T follicular helper cell (primary cell): ENCODE data around the gene FSHB.
A peak's percentile ranks its signal among the peaks of the same experiment; 100 is the strongest.
"Not testable (repeated sequence)": the region's sequence is repeated elsewhere in the genome, so short reads cannot be mapped to it uniquely, and the experiment has no call there.

ENCODE experiments used
- DNase-seq: peaks from one replicate; pipeline ENCODE4 v3.0.0-alpha.2; 2020; ENCODE audit warnings: low read depth
- total RNA-seq, 2 experiments: gene quantifications; one replicate each; lab custom pipeline; 2026; lab: John Stamatoyannopoulos, UW

Gene FSHB
- 0 reads per million in 2 experiments for total RNA-seq

DNA sequence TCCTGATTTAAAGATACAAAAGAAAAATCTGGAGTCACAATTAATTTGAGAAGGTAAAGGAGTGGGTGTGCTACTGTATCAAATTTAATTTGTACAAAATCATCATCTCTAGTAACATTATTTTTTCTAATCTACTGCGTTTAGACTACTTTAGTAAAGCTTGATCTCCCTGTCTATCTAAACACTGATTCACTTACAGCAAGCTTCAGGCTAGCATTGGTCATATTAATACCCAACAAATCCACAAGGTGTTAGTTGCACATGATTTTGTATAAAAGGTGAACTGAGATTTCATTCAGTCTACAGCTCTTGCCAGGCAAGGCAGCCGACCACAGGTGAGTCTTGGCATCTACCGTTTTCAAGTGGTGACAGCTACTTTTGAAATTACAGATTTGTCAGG lies at the start of gene FSHB:
Gene FSHB (plus strand): TSS at position 301 of the 400 bp plus-strand sequence. CDS start 889 bp downstream, outside the sequence.
- no peak for DNase-seq

GRCh38 chr11:30186748-30187147 lies 44.1 kb upstream of the FSHB start:
- no peak for DNase-seq

GRCh38 chr11:30192620-30193019 lies 38.2 kb upstream of the FSHB start:
- DNase-seq = no peak

- peak; percentile 15 for DNase-seq
These were observed 34.2 kb upstream of the FSHB start for GRCh38 chr11:30196400-30197206.

GRCh38 chr11:30197869-30198268 lies 32.9 kb upstream of the FSHB start:
- DNase-seq = no peak

GRCh38 chr11:30202989-30203388 lies 27.8 kb upstream of the FSHB start:
- DNase-seq = not testable (repeated sequence)

DNA sequence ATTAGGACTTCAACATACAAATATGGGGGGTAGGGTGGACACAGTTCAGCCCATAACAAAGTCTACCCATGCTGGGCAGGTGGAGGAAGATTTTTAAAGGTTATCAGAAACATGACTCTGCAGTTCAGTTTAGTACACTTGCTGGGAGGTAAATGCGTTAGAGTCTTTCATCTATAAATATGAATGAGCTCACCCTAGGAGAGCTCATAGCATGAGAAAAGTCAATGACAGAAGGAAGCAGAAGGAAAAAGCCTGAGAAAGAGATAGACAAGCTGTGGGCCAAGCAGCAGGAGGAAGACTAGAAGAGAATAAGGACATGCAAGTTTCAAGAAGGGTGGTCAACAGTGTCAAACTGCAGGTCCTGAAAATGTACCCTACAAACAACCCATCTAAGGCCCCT lies 27.0 kb upstream of the FSHB start:
- DNase-seq = no peak

DNA sequence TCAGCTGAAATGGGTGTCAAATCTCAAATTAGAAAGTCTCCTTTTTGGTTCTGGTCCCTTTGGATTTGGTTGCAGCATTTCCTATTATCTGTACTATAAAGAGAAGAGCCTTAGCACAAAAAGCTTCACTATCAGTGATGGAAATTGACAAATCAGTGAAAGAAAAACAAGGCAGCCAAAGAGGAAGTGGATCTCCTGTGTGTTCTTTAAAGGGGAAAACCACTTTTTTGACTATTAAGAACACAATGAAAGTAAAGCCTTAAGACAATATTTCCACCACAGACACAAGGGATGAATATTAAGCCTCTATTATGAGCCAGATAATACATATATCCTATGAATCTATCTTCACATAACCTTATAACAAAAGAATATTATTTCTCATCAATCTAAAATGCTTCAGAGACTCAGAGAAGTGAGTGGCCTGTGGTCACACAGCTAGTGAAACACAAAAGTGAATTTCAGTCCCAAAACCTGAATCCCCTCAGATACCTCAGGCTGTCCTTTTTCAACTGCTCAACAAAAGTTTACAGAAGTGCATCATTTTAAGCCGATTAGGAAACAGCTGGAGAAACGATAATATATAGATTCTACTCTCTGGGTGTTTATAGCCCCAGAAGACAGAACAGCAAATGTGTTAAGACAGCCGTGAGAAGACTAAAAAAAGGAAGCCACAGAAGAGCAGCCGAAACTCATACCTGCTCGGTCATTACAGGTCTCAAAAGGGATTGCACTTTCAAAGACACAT lies 24.4 kb upstream of the FSHB start:
- DNase-seq = no peak

DNA sequence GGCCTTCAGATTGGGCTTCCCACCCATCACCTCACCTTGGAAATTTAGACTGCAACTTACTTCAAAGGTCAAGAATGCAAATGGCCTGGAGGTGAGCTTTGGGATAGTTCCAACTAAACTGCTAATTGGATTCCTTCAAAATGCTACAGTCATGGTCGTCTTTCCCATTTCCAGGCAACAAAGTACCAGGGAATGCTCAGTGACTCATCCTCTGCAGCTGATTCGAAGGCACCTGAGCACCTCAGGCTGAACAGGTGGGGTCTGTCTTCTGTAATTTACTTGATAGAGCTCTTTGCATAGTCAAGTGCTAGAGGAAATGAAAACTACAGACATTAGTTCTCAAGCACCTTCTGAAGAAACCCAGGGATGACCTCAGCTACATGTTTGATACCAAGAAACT lies 20.5 kb upstream of the FSHB start:
- no peak for DNase-seq

- DNase-seq = no peak
These were observed 14.3 kb upstream of the FSHB start for GRCh38 chr11:30216534-30216933.

- no peak for DNase-seq
These were observed 12.5 kb upstream of the FSHB start for GRCh38 chr11:30218278-30218677.

DNA sequence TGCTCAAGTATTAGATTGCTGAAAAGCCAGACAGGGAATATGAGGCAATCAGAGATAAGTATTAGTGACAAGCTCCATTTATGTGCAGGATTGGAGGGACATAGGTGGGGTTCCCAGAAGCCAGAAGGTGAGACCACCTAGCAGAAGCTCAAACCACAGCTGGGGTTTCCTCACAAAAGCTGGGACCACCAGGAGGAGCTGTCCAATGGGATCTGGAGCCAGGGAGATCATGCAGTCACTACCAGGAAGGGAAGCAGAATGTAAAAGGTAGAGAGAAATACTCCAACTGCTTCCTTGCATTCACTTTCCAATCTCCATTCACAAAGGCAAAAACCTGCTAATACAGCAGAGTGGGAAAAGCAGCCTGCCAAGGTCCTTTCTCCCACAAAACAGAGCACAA lies 5.2 kb upstream of the FSHB start:
- no peak for DNase-seq

DNA sequence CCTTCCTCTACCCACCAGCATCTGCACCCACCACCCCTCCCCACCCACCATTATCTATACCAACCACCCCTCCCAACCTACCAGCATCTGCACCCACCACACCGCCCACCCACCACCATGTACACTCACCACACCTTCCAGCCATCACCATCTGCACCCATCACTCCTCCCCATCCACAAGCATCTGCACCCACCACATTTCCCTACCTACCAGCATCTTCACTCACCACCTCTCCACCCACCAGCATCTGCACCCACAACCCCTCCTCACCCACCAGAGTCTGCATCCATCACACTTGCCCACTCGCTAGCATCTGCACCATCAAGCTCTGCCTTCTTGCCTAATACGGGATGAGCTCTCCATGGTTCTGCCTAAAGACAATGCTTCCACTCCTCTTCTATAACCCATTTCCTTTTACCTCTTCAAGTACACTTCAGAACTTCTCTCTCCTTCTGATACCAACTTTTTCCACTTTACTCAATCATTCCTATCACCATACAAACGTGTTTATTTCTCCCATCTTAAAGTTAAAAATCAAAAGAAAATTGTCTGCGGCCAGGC lies 2.4 kb upstream of the FSHB start:
- DNase-seq = no peak

- DNase-seq = no peak
These were observed 8.2 kb downstream of the FSHB start for GRCh38 chr11:30239025-30239424.

DNA sequence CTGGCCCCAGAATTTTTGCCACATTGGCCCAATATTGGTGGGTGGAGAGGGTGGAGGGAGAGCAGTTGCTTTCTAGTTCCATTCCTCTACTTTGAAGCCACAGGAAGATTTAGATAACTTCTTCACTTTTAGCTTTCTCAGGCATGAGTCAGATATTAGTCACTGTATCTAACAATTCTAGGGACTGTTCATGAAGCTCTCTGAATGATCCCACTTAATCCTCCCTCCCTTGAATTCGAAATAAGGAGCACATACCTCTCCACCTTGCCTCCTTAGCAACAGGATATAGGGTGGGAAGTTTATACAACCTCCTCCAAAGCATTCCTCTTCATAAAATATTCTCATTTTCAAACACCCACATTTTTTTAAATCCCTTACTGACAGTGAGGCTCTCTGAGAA lies 13.5 kb downstream of the FSHB start:
- DNase-seq = no peak

GRCh38 chr11:30245621-30246020 lies 14.8 kb downstream of the FSHB start:
- no peak for DNase-seq

DNA sequence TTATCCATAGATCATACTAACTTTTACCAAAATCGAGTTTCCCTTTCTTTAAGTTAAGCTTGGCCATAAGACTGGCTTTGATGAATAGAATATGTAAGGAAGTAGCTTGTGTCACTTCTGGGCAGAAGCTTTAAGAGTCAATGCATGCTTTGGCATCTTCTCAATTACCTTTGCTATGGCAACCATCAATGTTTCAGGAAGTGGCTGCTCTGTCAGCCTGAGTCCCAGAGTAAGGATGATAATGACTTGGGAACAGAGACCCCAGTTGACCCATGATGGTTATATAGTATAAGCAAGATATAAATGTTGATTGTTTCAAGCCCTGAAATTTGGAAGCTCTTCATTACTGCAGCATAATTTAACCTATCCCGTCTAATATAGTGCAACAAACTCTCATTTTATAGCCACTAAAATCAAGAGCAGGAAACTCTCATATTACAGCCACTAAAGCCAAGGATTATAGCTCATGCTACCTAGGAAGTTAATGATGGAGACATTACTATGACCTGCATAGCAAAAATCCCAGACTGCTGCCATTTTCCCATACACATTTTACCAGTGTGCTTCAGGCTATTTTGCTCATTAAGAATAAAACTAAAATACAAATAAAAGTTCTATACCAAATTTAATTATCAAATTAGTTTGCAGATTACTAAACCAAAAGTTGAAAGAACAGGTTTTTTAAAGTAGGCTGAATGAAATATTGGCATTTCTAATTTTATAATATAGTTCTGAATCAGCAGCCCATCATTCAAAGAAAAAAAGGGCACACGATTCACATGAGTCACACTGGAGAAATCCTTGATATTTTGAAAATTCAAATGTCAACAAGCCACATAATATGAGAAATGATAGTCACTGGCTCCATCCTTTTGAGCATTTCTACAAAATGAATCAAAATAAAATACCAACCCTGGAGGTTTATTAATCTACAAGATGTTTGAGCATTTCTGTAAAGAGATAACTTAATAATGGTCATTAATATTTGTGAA lies 23.8 kb downstream of the FSHB start:
- DNase-seq = no peak

DNA sequence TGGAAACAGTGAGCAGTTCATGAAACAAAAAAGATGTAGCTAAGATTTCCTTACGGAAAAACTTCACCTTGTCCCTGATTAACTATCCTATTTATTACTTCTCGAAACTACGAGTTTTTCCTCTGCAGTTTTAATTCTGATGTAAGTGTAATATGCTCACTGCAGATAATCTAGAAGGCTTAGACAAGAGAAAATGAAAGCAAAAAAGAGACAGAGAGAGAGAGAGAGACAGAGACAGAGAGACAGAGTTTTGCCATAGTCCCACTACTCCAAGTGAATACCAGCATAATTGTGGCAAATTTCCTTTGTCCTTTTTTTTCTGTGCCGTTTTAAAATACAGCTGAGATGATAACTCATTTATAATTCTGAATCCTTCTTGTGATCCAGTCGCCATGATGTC lies 24.8 kb downstream of the FSHB start:
- DNase-seq = no peak

- no peak for DNase-seq
These were observed 26.2 kb downstream of the FSHB start for GRCh38 chr11:30257058-30257457.

GRCh38 chr11:30258679-30259078 lies 27.9 kb downstream of the FSHB start:
- DNase-seq = no peak

GRCh38 chr11:30260813-30261212 lies 30.0 kb downstream of the FSHB start:
- DNase-seq = no peak

- DNase-seq = no peak
These were observed 31.0 kb downstream of the FSHB start for GRCh38 chr11:30261821-30262220.
